MCF 10A (cell line): ENCODE data around the gene TTC33. TPM values are rescaled to one million over a fixed set of nuclear protein-coding genes. Genes with fewer than 3 reads are reported as not detected.

Experiments used
- Bru-seq: library from RNA; stranded (reverse); fragments of 400-500 nt; gene quantifications from one replicate; lab custom pipeline; 2021; lab: Mats Ljungman, UMichigan
- BruChase-seq, 2 experiments: library from RNA; stranded (reverse); fragments of 400-500 nt; gene quantifications; one replicate each; lab custom pipeline; 2021; lab: Mats Ljungman, UMichigan
- BruUV-seq: library from RNA; stranded (reverse); fragments of 400-500 nt; replicated peaks from 2 replicates; lab custom pipeline; 2021; lab: Mats Ljungman, UMichigan
- CTCF ChIA-PET: fragments of 300-600 bp; sonication (Branson Sonifier 250); formaldehyde crosslinking; extraction: SDS; loops from one replicate; lab custom pipeline; 2021; ENCODE audit warnings: antibody characterized with exemption, inconsistent platforms; lab: Yijun Ruan, JAX
- POLR2A ChIA-PET: fragments of 300-600, 350-650 bp; sonication (Branson Sonifier 250); formaldehyde crosslinking; extraction: SDS; loops from one replicate; lab custom pipeline; 2020; ENCODE audit warnings: antibody characterized with exemption, inconsistent platforms; lab: Yijun Ruan, JAX
- DNase-seq: peaks from one replicate; pipeline ENCODE4 v3.0.0-alpha.2; 2018; ENCODE audit not compliant: unreplicated experiment
- H3K27ac Mint-ChIP-seq: one replicate; pipeline ENCODE4 v1.8.0; 2022; ENCODE audit warnings: mild to moderate bottlenecking, low read depth, mixed read lengths; ENCODE audit not compliant: unreplicated experiment
- H3K27me3 Mint-ChIP-seq: one replicate; pipeline ENCODE4 v1.8.0; 2022; ENCODE audit warnings: mixed read lengths; ENCODE audit not compliant: insufficient read depth, unreplicated experiment
- H3K36me3 Mint-ChIP-seq: one replicate; pipeline ENCODE4 v1.8.0; 2022; ENCODE audit warnings: mild to moderate bottlenecking, moderate library complexity, mixed read lengths; ENCODE audit not compliant: insufficient read depth, unreplicated experiment
- H3K4me1 Mint-ChIP-seq: one replicate; pipeline ENCODE4 v1.8.0; 2022; ENCODE audit warnings: mixed read lengths; ENCODE audit not compliant: insufficient read depth, unreplicated experiment
- H3K4me3 Mint-ChIP-seq: one replicate; pipeline ENCODE4 v1.8.0; 2022; ENCODE audit warnings: mild to moderate bottlenecking, moderate library complexity, mixed read lengths; ENCODE audit not compliant: unreplicated experiment
- H3K9me3 Mint-ChIP-seq: one replicate; pipeline ENCODE4 v1.8.0; 2022; ENCODE audit warnings: mixed read lengths; ENCODE audit not compliant: unreplicated experiment
- intact Hi-C: fragments of 100-400 bp; cut with micrococcal nuclease; formaldehyde crosslinking; loops from 2 replicates; pipeline ENCODE4 v1.14.1; 2022
- long read RNA-seq: library from polyadenylated mRNA; stranded (forward); transcript quantifications from one replicate; pipeline ENCODE4 v2.0.0, GENCODE V29; 2022
- total RNA-seq: library from RNA; stranded (reverse); gene quantifications from 2 replicates; pipeline ENCODE4 v1.2.3, GENCODE V29; 2022
- TF ChIP-seq, protein P1 (sequence below): fragments of 200-600 bp; IDR thresholded peaks from one replicate; pipeline ENCODE4 v1.8.0; 2022; ENCODE audit warnings: antibody characterized with exemption, mild to moderate bottlenecking; ENCODE audit not compliant: unreplicated experiment

TTC33 gene, protein sequence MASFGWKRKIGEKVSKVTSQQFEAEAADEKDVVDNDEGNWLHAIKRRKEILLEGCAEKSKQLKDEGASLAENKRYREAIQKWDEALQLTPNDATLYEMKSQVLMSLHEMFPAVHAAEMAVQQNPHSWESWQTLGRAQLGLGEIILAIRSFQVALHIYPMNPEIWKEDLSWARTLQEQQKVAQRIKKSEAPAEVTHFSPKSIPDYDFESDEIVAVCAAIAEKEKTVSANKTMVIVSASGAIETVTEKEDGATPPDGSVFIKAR
- total RNA-seq (13.3 and 13.7 TPM in 2 replicates), Bru-seq, nascent RNA (percentile 52 among the genes with signal in this experiment), BruChase-seq, experiment 1, labeled RNA remaining after a 6-hour chase (percentile 60 among the genes with signal in this experiment), BruChase-seq, experiment 2, labeled RNA remaining after a 2-hour chase (percentile 60 among the genes with signal in this experiment)
- long read RNA-seq, transcript TTC33-201 (5 exons, 2,612 nt), result major isoform, 37 of 52 reads
- long read RNA-seq, transcript TTC33-202 (3 exons, 1,707 nt), result minor isoform, 7 of 52 reads
- long read RNA-seq, partial matches to known transcripts, result 1 of 52 reads
- long read RNA-seq, other reads (novel, unspliced or antisense), result 7 of 52 reads

DNA sequence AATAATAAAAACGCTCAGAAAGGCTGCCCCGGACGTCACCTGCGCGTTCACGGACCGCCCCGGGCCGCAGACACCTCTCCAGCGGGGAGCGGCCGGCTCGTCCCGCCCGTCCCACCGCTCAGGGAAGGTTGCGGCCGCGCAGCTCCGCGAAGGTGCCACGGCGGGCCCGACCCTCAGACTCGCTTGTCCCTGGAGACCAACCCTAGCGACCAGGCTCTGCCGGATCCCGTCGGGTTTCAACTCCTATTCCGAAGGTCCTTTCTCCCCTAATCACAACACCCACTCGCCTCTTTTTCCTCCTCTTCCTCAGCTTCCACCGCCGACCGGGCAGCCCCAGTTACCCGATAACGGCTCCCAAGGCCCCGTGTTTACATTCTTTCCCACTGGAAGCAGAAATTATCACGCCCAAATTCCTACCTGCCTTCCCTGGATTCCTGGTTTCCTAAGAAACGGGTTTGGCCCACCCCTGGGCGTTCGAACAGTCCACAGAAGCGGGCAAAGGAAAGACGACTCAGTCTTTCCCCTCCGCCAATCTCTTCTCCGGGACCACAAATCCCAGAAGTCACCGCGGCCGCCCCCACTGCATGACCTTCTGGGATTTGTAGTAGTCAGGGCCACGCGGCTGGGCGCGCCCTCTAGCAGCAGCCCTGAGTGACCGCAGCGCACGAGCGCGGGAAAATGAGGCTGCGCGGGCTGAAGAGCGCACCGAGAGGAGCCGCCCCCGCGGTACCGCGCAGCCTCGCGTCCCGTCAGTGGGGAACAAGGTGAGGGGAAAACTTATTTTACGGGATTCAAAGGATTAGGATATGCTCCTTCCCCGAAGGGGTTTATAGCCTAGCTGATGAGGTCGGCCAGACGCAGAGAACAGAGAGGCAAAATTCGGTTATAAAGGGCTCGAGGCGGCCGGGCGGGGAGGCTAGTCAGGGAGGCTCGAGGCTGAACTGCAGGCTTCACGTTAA is at the start of gene TTC33:
TSS of gene TTC33 (minus strand) at position 555 of the 959 bp plus-strand sequence. CDS start 8,943 bp downstream, outside the sequence.
- H3K36me3 Mint-ChIP-seq, result peaks cover 39% of the 10 kb centered on the region
- no peaks in the 10 kb centered on the region for H3K9me3 Mint-ChIP-seq
- CTCF ChIA-PET, result interaction anchor here (0.6 to 1.2 kb wide), 8 partner anchors 11 to 1077 kb away, joined by 3 to 5 read pairs (median 3); no protein-coding TSS in a partner anchor
- BruUV-seq, result TSS peak; percentile 81
- TF ChIP-seq, protein P1, sequence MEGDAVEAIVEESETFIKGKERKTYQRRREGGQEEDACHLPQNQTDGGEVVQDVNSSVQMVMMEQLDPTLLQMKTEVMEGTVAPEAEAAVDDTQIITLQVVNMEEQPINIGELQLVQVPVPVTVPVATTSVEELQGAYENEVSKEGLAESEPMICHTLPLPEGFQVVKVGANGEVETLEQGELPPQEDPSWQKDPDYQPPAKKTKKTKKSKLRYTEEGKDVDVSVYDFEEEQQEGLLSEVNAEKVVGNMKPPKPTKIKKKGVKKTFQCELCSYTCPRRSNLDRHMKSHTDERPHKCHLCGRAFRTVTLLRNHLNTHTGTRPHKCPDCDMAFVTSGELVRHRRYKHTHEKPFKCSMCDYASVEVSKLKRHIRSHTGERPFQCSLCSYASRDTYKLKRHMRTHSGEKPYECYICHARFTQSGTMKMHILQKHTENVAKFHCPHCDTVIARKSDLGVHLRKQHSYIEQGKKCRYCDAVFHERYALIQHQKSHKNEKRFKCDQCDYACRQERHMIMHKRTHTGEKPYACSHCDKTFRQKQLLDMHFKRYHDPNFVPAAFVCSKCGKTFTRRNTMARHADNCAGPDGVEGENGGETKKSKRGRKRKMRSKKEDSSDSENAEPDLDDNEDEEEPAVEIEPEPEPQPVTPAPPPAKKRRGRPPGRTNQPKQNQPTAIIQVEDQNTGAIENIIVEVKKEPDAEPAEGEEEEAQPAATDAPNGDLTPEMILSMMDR, result peak; percentile 39
- no peaks in the 10 kb centered on the region for H3K27me3 Mint-ChIP-seq
- peak; percentile 95 for DNase-seq
- POLR2A ChIA-PET, result interaction anchor here (0.6 to 3.1 kb wide), 7 partner anchors 35 to 643 kb away, joined by 3 to 15 read pairs (median 5); partner anchors contain the start of genes PTGER4 and RPL37
- H3K27ac Mint-ChIP-seq, result no peak within 1 kb of the TSS
- intact Hi-C loops, result loop anchor here (1.0 to 2.0 kb wide), 3 partner anchors 43 to 124 kb away; partner anchors contain the start of genes PRKAA1 and RPL37
- H3K4me1 Mint-ChIP-seq, result no peaks in the 10 kb centered on the region
- H3K4me3 Mint-ChIP-seq, result no peak within 1 kb of the TSS

DNA sequence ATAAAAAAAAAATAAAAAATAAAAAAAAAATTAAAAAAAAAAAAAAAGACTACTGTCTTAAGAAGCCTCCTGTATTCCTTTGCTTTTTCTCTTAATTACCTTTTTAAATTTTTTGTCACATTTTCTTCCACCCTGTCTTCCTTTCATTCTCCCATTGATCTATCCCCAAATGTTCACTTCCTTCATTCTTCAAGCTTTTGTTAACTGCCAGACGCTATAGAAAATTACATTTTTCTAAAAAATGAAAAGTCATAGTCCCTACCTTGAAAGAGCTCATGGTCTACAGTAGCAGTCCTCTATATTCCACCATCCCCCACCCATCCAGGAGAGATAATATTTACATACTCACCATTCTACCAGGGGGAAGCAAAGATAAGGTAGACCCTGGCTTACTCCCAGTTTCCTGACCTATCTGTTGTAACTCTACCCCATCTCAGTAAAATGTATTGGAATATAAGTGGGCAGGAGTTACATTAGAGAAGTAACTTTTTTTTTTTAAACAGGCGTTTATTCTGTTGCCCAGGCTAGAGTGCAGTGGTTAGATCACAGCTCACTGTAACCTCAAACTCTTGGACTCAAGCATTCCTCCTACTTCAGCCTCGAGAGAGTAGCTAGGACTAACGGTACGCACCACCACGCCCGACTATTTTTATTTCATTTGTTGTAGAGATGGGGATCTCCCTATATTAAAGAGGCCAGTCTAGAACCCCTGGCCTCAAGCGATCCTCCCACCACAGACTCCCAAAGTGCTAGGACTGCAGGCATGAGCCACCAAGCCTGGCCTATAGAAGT is 46.2 kb upstream of the TTC33 start:
- CTCF ChIA-PET, result interaction anchor here (0.6 to 1.6 kb wide), 7 partner anchors 12 to 1085 kb away, joined by 3 to 5 read pairs (median 4); no protein-coding TSS in a partner anchor
- H3K36me3 Mint-ChIP-seq, result no peaks in the 10 kb centered on the region
- H3K4me3 Mint-ChIP-seq, result no peak overlapping the region
- no peaks in the 10 kb centered on the region for H3K27me3 Mint-ChIP-seq
- POLR2A ChIA-PET, result interaction anchor here (0.8 to 2.0 kb wide), 2 partner anchors 22 to 33 kb away, joined by 3 to 7 read pairs; partner anchors contain the start of gene RPL37
- intact Hi-C loops, result no loop called here
- no TSS peak for BruUV-seq
- no peak overlapping the region for H3K27ac Mint-ChIP-seq
- H3K4me1 Mint-ChIP-seq, result no peaks in the 10 kb centered on the region
- TF ChIP-seq, protein P1, result no peak
- no peak for DNase-seq
- H3K9me3 Mint-ChIP-seq, result no peaks in the 10 kb centered on the region

DNA sequence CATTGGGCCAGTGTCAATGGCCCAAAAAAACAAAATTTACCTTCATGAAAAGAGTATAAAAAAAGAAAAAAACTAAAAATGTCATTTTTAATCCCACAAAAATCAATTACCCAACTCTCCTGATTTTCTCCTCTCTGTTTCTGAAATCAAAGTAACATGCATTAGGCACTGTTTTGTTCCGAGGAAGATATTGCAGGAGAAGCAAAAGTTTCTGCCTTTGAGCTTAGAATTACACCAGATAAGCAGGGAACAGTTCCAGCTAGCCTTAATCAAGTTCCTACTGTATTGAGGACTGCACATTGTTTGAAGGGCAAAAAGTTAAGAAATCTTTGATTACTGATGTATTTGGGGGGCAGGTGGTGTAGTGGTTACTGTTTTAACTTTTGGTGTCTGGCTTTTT is 43.5 kb upstream of the TTC33 start:
- no peak for DNase-seq
- BruUV-seq, result TSS peak; percentile 44
- Mint-ChIP-seq H3K4me1 (peaks cover 5% of the 10 kb centered on the region), H3K4me3 (peak overlapping the region; percentile 42), H3K27me3 (no peaks in the 10 kb centered on the region), H3K36me3 (peaks cover 4% of the 10 kb centered on the region), H3K27ac (peak overlapping the region; percentile 25), H3K9me3 (no peaks in the 10 kb centered on the region)
- CTCF ChIA-PET, result interaction anchor here (0.6 to 1.0 kb wide), 3 partner anchors 17 to 1544 kb away, joined by 3 to 7 read pairs (median 3); no protein-coding TSS in a partner anchor
- TF ChIP-seq, protein P1, result no peak
- POLR2A ChIA-PET, result interaction anchor here (0.5 to 1.2 kb wide), 10 partner anchors 9 to 1085 kb away, joined by 3 to 9 read pairs (median 4); no protein-coding TSS in a partner anchor
- intact Hi-C loops, result no loop called here
